ENCODE data around the gene SAMD8.

DNA sequence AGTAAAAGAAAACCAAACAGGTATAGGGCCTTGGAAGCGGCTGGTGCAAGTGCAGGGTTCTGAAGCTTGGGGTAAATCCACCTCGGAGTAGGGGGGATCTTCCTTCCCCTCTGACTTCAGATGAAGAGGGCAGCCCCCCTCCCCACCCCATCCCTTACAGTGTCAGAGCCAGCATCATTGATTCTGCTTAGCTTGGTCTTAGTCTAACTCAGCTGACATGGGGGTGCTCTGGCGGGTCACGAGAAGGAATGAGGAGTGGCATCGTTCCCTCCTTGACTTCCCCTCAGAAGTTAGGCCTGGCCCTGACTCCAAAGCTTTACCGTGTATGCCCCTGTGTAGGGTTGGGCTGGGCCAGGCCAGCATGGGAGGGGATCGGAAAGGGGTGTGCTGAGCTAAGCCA, 44.2 kb upstream of the SAMD8 start:
- no peak for TF ChIP-seq POLR2A (IDR thresholded peaks at IDR 0.05; ENCODE audit: low read depth)
- TF ChIP-seq, protein P1, sequence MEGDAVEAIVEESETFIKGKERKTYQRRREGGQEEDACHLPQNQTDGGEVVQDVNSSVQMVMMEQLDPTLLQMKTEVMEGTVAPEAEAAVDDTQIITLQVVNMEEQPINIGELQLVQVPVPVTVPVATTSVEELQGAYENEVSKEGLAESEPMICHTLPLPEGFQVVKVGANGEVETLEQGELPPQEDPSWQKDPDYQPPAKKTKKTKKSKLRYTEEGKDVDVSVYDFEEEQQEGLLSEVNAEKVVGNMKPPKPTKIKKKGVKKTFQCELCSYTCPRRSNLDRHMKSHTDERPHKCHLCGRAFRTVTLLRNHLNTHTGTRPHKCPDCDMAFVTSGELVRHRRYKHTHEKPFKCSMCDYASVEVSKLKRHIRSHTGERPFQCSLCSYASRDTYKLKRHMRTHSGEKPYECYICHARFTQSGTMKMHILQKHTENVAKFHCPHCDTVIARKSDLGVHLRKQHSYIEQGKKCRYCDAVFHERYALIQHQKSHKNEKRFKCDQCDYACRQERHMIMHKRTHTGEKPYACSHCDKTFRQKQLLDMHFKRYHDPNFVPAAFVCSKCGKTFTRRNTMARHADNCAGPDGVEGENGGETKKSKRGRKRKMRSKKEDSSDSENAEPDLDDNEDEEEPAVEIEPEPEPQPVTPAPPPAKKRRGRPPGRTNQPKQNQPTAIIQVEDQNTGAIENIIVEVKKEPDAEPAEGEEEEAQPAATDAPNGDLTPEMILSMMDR (IDR thresholded peaks at IDR 0.05), result no peak

Data from esophagus muscularis mucosa (tissue), 3 donors.